RWPE2 (cell line): ENCODE data around the gene METTL16.

Experiments used
- ATAC-seq: fragments of 200-7000 bp; cut with Tn5 transposase; 3 replicates; pipeline ENCODE4 v1.9.1; 2021; ENCODE audit warnings: low read depth
- DNase-seq: peaks from one replicate; pipeline ENCODE4 v3.0.0-alpha.2; 2020; ENCODE audit warnings: low spot score
- H3K27ac ChIP-seq: fragments of 450-650 bp; 2 replicates; pipeline ENCODE4 v1.5.1; 2017; ENCODE audit warnings: mild to moderate bottlenecking; ENCODE audit not compliant: poor library complexity, severe bottlenecking
- H3K27me3 ChIP-seq: fragments of 250-450 bp; sonication (Bioruptor Pico); 2 replicates; pipeline ENCODE4 v1.5.1; 2021; ENCODE audit warnings: mild to moderate bottlenecking, moderate library complexity; ENCODE audit not compliant: insufficient read depth, poor library complexity, severe bottlenecking
- H3K36me3 ChIP-seq: fragments of 250-450 bp; sonication (Bioruptor Pico); 2 replicates; pipeline ENCODE4 v1.5.1; 2020; ENCODE audit warnings: low read depth, mild to moderate bottlenecking, moderate library complexity
- H3K4me1 ChIP-seq: fragments of 250-450 bp; sonication (Bioruptor Pico); 2 replicates; pipeline ENCODE4 v1.5.1; 2021; ENCODE audit warnings: mild to moderate bottlenecking, moderate library complexity; ENCODE audit not compliant: insufficient read depth, poor library complexity, severe bottlenecking
- H3K4me3 ChIP-seq: fragments of 250-450 bp; sonication (Bioruptor Pico); 2 replicates; pipeline ENCODE4 v1.5.1; 2021; ENCODE audit warnings: mild to moderate bottlenecking, moderate library complexity; ENCODE audit not compliant: severe bottlenecking
- H3K9me3 ChIP-seq: fragments of 250-450 bp; sonication (Bioruptor Pico); 2 replicates; pipeline ENCODE4 v1.5.1; 2021; ENCODE audit warnings: mild to moderate bottlenecking, moderate library complexity; ENCODE audit not compliant: severe bottlenecking
- CTCF ChIP-seq: fragments of 450-650 bp; IDR thresholded peaks from one replicate; pipeline ENCODE4 v1.5.1; 2017; ENCODE audit warnings: mild to moderate bottlenecking, moderate library complexity; ENCODE audit not compliant: poor library complexity, severe bottlenecking

Gene METTL16

DNA sequence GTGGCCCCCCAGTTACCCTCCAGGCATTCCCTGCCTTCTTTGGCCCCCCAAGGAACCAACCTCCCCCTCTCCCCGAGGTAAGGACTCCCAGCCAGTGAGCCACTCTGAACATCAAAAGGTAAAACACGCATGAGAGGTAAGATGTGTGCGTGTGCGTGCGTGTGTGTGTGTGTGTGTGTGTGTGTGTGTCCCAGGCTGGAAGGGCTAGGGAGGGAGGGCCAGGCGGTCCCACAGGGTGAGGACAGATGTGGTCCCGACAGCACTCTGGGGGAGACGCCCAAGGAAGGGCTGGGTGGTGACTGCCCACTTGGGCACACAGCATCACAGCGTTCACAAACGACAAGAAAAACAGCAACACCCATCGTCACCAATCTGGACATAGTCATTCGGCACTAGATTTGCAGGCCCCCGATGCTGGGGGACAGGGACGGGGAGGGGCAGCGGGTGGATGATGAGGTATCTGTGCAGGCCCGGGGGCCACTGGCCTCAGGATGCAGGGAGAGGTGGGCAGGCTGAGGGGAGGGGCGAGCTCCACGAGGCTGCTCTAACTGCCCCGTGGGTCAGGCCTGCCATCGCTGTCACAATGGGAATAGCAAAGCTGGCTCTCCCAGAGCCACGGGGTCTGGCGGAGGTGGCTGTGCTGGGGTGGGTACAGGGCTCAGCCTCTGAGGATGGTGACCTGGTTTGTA is 127.1 kb downstream of the METTL16 start:
- H3K36me3 ChIP-seq = peaks cover 4% of the 10 kb centered on the region
- no peak overlapping the region for H3K4me3 ChIP-seq
- ATAC-seq (no peak), DNase-seq (no peak)
- H3K27ac ChIP-seq = no peak overlapping the region
- H3K4me1 ChIP-seq = peaks cover 3% of the 10 kb centered on the region
- no peaks in the 10 kb centered on the region for H3K9me3 ChIP-seq
- H3K27me3 ChIP-seq = no peaks in the 10 kb centered on the region
- TF ChIP-seq CTCF = no peak

GRCh38 chr17:2383628-2384167 is 128.0 kb downstream of the METTL16 start:
- ATAC-seq (no peak), DNase-seq (no peak)
- TF ChIP-seq CTCF = no peak
- Histone ChIP-seq H3K4me3 (no peak overlapping the region), H3K9me3 (no peaks in the 10 kb centered on the region), H3K4me1 (peaks cover 3% of the 10 kb centered on the region), H3K27ac (no peak overlapping the region), H3K27me3 (no peaks in the 10 kb centered on the region), H3K36me3 (peaks cover 4% of the 10 kb centered on the region)

DNA sequence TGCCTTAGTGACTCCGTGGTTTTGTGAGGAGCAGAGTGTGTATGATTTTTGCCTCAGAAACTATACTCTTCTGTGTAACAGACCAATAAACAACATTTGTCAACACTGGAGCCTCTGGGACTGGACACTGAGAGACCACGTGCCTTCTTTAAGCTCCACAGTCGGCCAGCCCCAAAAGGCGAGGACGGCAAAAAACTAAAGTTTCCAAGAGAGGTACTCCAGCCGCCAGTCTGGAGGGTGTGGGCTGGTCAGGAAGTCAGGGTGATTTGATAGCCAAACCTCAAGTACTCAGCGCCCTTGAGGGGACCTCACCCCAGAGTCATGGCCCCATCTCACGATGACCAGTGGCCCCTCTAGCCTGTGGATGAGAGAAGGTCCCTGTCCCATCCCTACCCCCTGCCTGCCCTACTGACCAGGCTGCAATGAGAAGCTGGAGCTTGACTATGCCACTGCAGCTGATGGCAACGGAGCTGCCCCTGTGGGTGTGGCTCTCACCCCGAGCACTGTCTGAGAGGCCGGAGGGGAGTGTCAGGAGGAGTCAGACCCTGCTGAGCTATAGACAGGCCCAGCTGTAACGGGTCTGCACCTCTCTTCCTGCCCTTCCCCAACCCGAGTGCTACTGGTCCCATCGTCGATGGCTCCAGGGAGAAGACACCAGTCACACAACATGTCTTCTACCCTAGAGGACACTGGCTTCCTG is 130.6 kb downstream of the METTL16 start:
- no peak for DNase-seq
- no peaks in the 10 kb centered on the region for H3K9me3 ChIP-seq
- H3K4me1 ChIP-seq = peaks cover under 1% of the 10 kb centered on the region
- no peak for ATAC-seq
- TF ChIP-seq CTCF = no peak
- H3K36me3 ChIP-seq = peaks cover 16% of the 10 kb centered on the region
- no peak overlapping the region for H3K27ac ChIP-seq
- no peak overlapping the region for H3K4me3 ChIP-seq
- no peaks in the 10 kb centered on the region for H3K27me3 ChIP-seq

GRCh38 chr17:2380226-2380922 is 131.3 kb downstream of the METTL16 start:
- Histone ChIP-seq H3K27me3 (no peaks in the 10 kb centered on the region), H3K9me3 (no peaks in the 10 kb centered on the region), H3K4me3 (no peak overlapping the region), H3K4me1 (no peaks in the 10 kb centered on the region), H3K27ac (no peak overlapping the region), H3K36me3 (peaks cover 23% of the 10 kb centered on the region)
- ATAC-seq (no peak), DNase-seq (no peak)
- TF ChIP-seq CTCF = no peak
